Prostate gland (tissue), 2 donors: ENCODE measurements around the gene PREPL. TPM values are rescaled to one million over a fixed set of nuclear protein-coding genes. Genes with fewer than 3 reads are reported as not detected.

Experiments used
- DNase-seq: peaks from one replicate; pipeline ENCODE4 v3.0.0-alpha.2; 2019; ENCODE audit warnings: low spot score
- H3K27ac ChIP-seq, 2 donors: fragments of 200-600 bp; sonication (generic); 2 replicates each; pipeline ENCODE4 v1.5.1; 2017 to 2019
- H3K27me3 ChIP-seq: fragments of 200-600 bp; sonication (generic); replicated peaks from 2 replicates; pipeline ENCODE4 v1.5.1; 2019; ENCODE audit not compliant: insufficient read depth
- H3K36me3 ChIP-seq, 2 donors: fragments of 200-600 bp; sonication (generic); 1 replicate in 1 of 2; 2 replicates in 1 of 2; pipeline versions ENCODE4 v1.5.1 to v1.8.1; 2017 to 2019
- H3K4me1 ChIP-seq: fragments of 200-600 bp; sonication (generic); replicated peaks from 2 replicates; pipeline ENCODE4 v1.5.1; 2019
- H3K4me3 ChIP-seq, 2 donors: fragments of 200-600 bp; sonication (generic); 2 replicates each; pipeline ENCODE4 v1.5.1; 2017 to 2019
- H3K9me3 ChIP-seq: fragments of 200-600 bp; sonication (generic); 2 replicates; pipeline ENCODE4 v1.5.1; 2017
- CTCF ChIP-seq, 4 experiments: fragments of 200-600 bp in 2 of 4; fragments of 450-650 bp in 2 of 4; sonication (generic) in 2 of 4; IDR thresholded peaks; 1 replicate in 3 of 4; 2 replicates in 1 of 4; pipeline ENCODE4 v1.5.1; 2016 to 2019; ENCODE audit warnings: antibody characterized with exemption in 4 of 4, mild to moderate bottlenecking in 2 of 4, moderate library complexity in 2 of 4
- POLR2A ChIP-seq: fragments of 450-650 bp; IDR thresholded peaks from one replicate; pipeline ENCODE4 v1.6.1; 2016; ENCODE audit warnings: antibody characterized with exemption, mild to moderate bottlenecking
- POLR2AphosphoS5 ChIP-seq: sonication (generic); formaldehyde crosslinking; IDR thresholded peaks from one replicate; pipeline ENCODE4 v1.6.1; 2017; ENCODE audit warnings: antibody characterized with exemption
- WGBS: methylation state at CpG from one replicate; pipeline ENCODE4 v1.1.5; 2018; 5-methylcytosine and 5-hydroxymethylcytosine counted together
- intact Hi-C: fragments of 100-400 bp; cut with DNase I; formaldehyde crosslinking; loops from one replicate; pipeline ENCODE4 v1.14.2; 2022
- total RNA-seq, 2 donors: library from RNA; depleted of rRNA; stranded (reverse); fragments of >200 nt; gene quantifications; one replicate each; pipeline ENCODE4 v1.1.0, GENCODE V29; 2016

PREPL gene
- total RNA-seq, 2 donors from 2014 or later = 40.3 to 49.3 TPM

GRCh38 chr2:44342854-44343253 lies 18.4 kb downstream of the PREPL start:
- Histone ChIP-seq H3K4me1 (no peaks in the 10 kb centered on the region), H3K27ac (no peak overlapping the region), H3K36me3 (no peaks in the 10 kb centered on the region), H3K9me3 (no peaks in the 10 kb centered on the region), H3K4me3 (no peak overlapping the region), H3K27me3 (no peaks in the 10 kb centered on the region)
- intact Hi-C loops = no loop called here
- no peak for DNase-seq
- 92% methylated on average over 1 of the region's 1 CpG for WGBS
- no peak for TF ChIP-seq POLR2AphosphoS5
- TF ChIP-seq CTCF (IDR thresholded peaks at IDR 0.05) = peak in 2 of 4 experiments; percentile 41 to 47

GRCh38 chr2:44335806-44336538 lies 25.3 kb downstream of the PREPL start:
- H3K36me3 ChIP-seq = peaks cover 0 to 5% of the 10 kb centered on the region in 2 donors
- WGBS = 92% methylated on average over 2 of the region's 2 CpGs

GRCh38 chr2:44333994-44334393 lies 27.3 kb downstream of the PREPL start:
- Histone ChIP-seq H3K9me3 (no peaks in the 10 kb centered on the region), H3K4me1 (no peaks in the 10 kb centered on the region), H3K27me3 (no peaks in the 10 kb centered on the region), H3K4me3 (no peak overlapping the region), H3K36me3 (peaks cover 0 to 5% of the 10 kb centered on the region in 2 donors), H3K27ac (no peak overlapping the region)
- WGBS = 91% methylated on average over 1 of the region's 1 CpG
- intact Hi-C loops = no loop called here
- DNase-seq = no peak
- TF ChIP-seq CTCF (IDR thresholded peaks at IDR 0.05) (no peak), POLR2A (no peak), POLR2AphosphoS5 (no peak)

More at GRCh38 chr2:44335806-44336538, 25.3 kb downstream of the PREPL start:
- Histone ChIP-seq H3K9me3 (no peaks in the 10 kb centered on the region), H3K27ac (no peak overlapping the region), H3K4me3 (no peak overlapping the region), H3K4me1 (no peaks in the 10 kb centered on the region), H3K27me3 (no peaks in the 10 kb centered on the region)
- TF ChIP-seq CTCF (IDR thresholded peaks at IDR 0.05) = no peak
- no peak for TF ChIP-seq POLR2A
- no peak for TF ChIP-seq POLR2AphosphoS5
- no peak for DNase-seq
- intact Hi-C loops = no loop called here

- H3K27ac ChIP-seq = no peak overlapping the region
- DNase-seq = no peak
- WGBS = 100% methylated on average over 1 of the region's 1 CpG
- no peaks in the 10 kb centered on the region for H3K4me1 ChIP-seq
- peaks cover 0 to 5% of the 10 kb centered on the region in 2 donors for H3K36me3 ChIP-seq
- H3K9me3 ChIP-seq = no peaks in the 10 kb centered on the region
- intact Hi-C loops = no loop called here
- TF ChIP-seq CTCF (IDR thresholded peaks at IDR 0.05) (no peak), POLR2A (no peak), POLR2AphosphoS5 (no peak)
- no peak overlapping the region for H3K4me3 ChIP-seq
- H3K27me3 ChIP-seq = no peaks in the 10 kb centered on the region
Observed at GRCh38 chr2:44330801-44331200, 30.5 kb downstream of the PREPL start.

GRCh38 chr2:44329343-44329742 lies 32.0 kb downstream of the PREPL start:
- no peak overlapping the region for H3K27ac ChIP-seq
- 85% methylated on average over 2 of the region's 2 CpGs for WGBS
- H3K9me3 ChIP-seq = no peaks in the 10 kb centered on the region
- intact Hi-C loops = no loop called here
- TF ChIP-seq CTCF (IDR thresholded peaks at IDR 0.05) = no peak
- TF ChIP-seq POLR2AphosphoS5 = no peak
- no peak for TF ChIP-seq POLR2A
- no peaks in the 10 kb centered on the region for H3K4me1 ChIP-seq
- DNase-seq = no peak
- H3K27me3 ChIP-seq = no peaks in the 10 kb centered on the region
- H3K4me3 ChIP-seq = no peak overlapping the region
- H3K36me3 ChIP-seq = peaks cover 0 to 5% of the 10 kb centered on the region in 2 donors
